DOHH2 (cell line): ENCODE measurements around the gene APOL3.

Source experiments
- EZH2phosphoT487 ChIP-seq: fragments of 200-600 bp; sonication (generic); IDR thresholded peaks from 2 replicates; pipeline ENCODE4 v1.6.1; 2017; ENCODE audit warnings: borderline replicate concordance, mild to moderate bottlenecking, antibody characterized with exemption, low read length, moderate library complexity, mixed read lengths
- TF ChIP-seq, protein P1 (sequence below): fragments of 200-600 bp; sonication (generic); IDR thresholded peaks from one replicate; pipeline ENCODE4 v1.5.1; 2014; ENCODE audit warnings: antibody characterized with exemption, mild to moderate bottlenecking, low read depth, low read length; ENCODE audit not compliant: poor library complexity, severe bottlenecking

DNA sequence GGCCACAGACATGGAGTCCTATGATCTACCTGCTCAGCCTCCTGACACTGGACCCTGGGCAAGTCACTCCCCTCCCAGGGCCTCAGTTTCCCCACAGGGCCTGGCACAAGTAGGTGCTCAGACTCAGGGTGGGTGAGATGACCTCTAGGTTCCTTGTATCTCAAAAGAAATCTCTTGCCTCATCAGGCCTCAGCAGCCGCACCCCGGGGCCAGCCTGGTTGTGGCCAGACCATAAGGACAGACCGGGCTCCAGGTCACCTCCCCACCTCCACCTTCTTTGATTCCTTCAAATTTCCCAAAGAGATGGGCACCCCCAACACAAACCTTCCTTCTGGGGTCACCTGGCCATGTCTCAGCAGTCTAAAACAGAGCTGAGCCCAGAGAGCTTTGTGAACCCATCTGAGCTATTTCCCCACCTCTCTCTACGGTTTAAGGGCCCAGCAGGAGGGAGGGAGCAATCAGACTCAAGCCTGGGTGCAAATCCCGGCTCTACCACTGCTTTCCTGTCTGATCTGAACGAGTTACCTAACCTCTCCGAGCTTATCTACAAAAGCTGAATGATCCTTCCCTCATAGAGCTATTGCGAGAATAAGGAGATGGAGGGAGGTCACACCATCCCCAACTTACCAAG lies 43.6 kb upstream of the APOL3 start:
- TF ChIP-seq, protein P1, sequence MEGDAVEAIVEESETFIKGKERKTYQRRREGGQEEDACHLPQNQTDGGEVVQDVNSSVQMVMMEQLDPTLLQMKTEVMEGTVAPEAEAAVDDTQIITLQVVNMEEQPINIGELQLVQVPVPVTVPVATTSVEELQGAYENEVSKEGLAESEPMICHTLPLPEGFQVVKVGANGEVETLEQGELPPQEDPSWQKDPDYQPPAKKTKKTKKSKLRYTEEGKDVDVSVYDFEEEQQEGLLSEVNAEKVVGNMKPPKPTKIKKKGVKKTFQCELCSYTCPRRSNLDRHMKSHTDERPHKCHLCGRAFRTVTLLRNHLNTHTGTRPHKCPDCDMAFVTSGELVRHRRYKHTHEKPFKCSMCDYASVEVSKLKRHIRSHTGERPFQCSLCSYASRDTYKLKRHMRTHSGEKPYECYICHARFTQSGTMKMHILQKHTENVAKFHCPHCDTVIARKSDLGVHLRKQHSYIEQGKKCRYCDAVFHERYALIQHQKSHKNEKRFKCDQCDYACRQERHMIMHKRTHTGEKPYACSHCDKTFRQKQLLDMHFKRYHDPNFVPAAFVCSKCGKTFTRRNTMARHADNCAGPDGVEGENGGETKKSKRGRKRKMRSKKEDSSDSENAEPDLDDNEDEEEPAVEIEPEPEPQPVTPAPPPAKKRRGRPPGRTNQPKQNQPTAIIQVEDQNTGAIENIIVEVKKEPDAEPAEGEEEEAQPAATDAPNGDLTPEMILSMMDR = no peak
- TF ChIP-seq EZH2phosphoT487 = no peak
